ENCODE measurements around the gene ADAMTS16.

Gene ADAMTS16

GRCh38 chr5:5203451-5203850 is 63.3 kb downstream of the ADAMTS16 start:
- H3K9me2 ChIP-seq (replicated peaks; ENCODE audit: insufficient read depth, low read length), result no peaks in the 10 kb centered on the region
- no peak overlapping the region for H3K4me3 ChIP-seq (ENCODE audit: low read length)
- no peaks in the 10 kb centered on the region for H3K36me3 ChIP-seq (replicated peaks; ENCODE audit: insufficient read depth, low read length)
- H3K79me2 ChIP-seq (ENCODE audit: low read length), result no peaks in the 10 kb centered on the region
- no peaks in the 10 kb centered on the region for H3K9me3 ChIP-seq (replicated peaks; ENCODE audit: insufficient read depth, low read length)
- H3K4me2 ChIP-seq (ENCODE audit: low read depth, low read length), result no peak overlapping the region
- no peak overlapping the region for H3K9ac ChIP-seq (ENCODE audit: low read length)
- no peaks in the 10 kb centered on the region for H3F3A ChIP-seq (ENCODE audit: insufficient read depth, low read length)
- H4K20me1 ChIP-seq (ENCODE audit: insufficient read depth, low read length), result no peaks in the 10 kb centered on the region
- H3K27me3 ChIP-seq (replicated peaks; ENCODE audit: insufficient read depth, low read length), result no peaks in the 10 kb centered on the region
- H2AFZ ChIP-seq (ENCODE audit: low read length), result no peak overlapping the region
- TF ChIP-seq EZH2phosphoT487 (IDR thresholded peaks at IDR 0.05; ENCODE audit: low read length) (no peak), CTCF (IDR thresholded peaks at IDR 0.05; ENCODE audit: low read length) (no peak), EZH2 (optimal IDR thresholded peaks at IDR 0.05; ENCODE audit: low read depth, low read length) (no peak)
- H3K4me1 ChIP-seq (ENCODE audit: low read length), result no peaks in the 10 kb centered on the region
- no peak overlapping the region for H3K27ac ChIP-seq (ENCODE audit: low read length)
- no peak for DNase-seq

GRCh38 chr5:5207828-5208227 is 67.7 kb downstream of the ADAMTS16 start:
- H3K4me3 ChIP-seq (ENCODE audit: low read length), result no peak overlapping the region
- H3F3A ChIP-seq (ENCODE audit: insufficient read depth, low read length), result no peaks in the 10 kb centered on the region
- H3K4me2 ChIP-seq (ENCODE audit: low read depth, low read length), result no peak overlapping the region
- DNase-seq, result no peak
- no peak overlapping the region for H3K9ac ChIP-seq (ENCODE audit: low read length)
- H3K79me2 ChIP-seq (ENCODE audit: low read length), result no peaks in the 10 kb centered on the region
- no peaks in the 10 kb centered on the region for H4K20me1 ChIP-seq (ENCODE audit: insufficient read depth, low read length)
- no peaks in the 10 kb centered on the region for H3K27me3 ChIP-seq (replicated peaks; ENCODE audit: insufficient read depth, low read length)
- no peaks in the 10 kb centered on the region for H3K9me3 ChIP-seq (replicated peaks; ENCODE audit: insufficient read depth, low read length)
- H2AFZ ChIP-seq (ENCODE audit: low read length), result no peak overlapping the region
- no peaks in the 10 kb centered on the region for H3K36me3 ChIP-seq (replicated peaks; ENCODE audit: insufficient read depth, low read length)
- H3K27ac ChIP-seq (ENCODE audit: low read length), result no peak overlapping the region
- H3K4me1 ChIP-seq (ENCODE audit: low read length), result no peaks in the 10 kb centered on the region
- no peaks in the 10 kb centered on the region for H3K9me2 ChIP-seq (replicated peaks; ENCODE audit: insufficient read depth, low read length)
- TF ChIP-seq EZH2phosphoT487 (IDR thresholded peaks at IDR 0.05; ENCODE audit: low read length) (no peak), EZH2 (optimal IDR thresholded peaks at IDR 0.05; ENCODE audit: low read depth, low read length) (no peak), CTCF (IDR thresholded peaks at IDR 0.05; ENCODE audit: low read length) (no peak)

- no peak for TF ChIP-seq EZH2 (optimal IDR thresholded peaks at IDR 0.05; ENCODE audit: low read depth, low read length)
- TF ChIP-seq CTCF (IDR thresholded peaks at IDR 0.05; ENCODE audit: low read length), result no peak
- no peak for TF ChIP-seq EZH2phosphoT487 (IDR thresholded peaks at IDR 0.05; ENCODE audit: low read length)
- H3K4me2 ChIP-seq (ENCODE audit: low read depth, low read length), result no peak overlapping the region
- H3K27me3 ChIP-seq (replicated peaks; ENCODE audit: insufficient read depth, low read length), result no peaks in the 10 kb centered on the region
- no peaks in the 10 kb centered on the region for H3K4me1 ChIP-seq (ENCODE audit: low read length)
- no peaks in the 10 kb centered on the region for H3K9me3 ChIP-seq (replicated peaks; ENCODE audit: insufficient read depth, low read length)
- no peaks in the 10 kb centered on the region for H3F3A ChIP-seq (ENCODE audit: insufficient read depth, low read length)
- H3K4me3 ChIP-seq (ENCODE audit: low read length), result no peak overlapping the region
- no peak for DNase-seq
- no peak overlapping the region for H2AFZ ChIP-seq (ENCODE audit: low read length)
- H3K79me2 ChIP-seq (ENCODE audit: low read length), result no peaks in the 10 kb centered on the region
- no peaks in the 10 kb centered on the region for H3K36me3 ChIP-seq (replicated peaks; ENCODE audit: insufficient read depth, low read length)
- H4K20me1 ChIP-seq (ENCODE audit: insufficient read depth, low read length), result no peaks in the 10 kb centered on the region
- no peak overlapping the region for H3K27ac ChIP-seq (ENCODE audit: low read length)
- H3K9ac ChIP-seq (ENCODE audit: low read length), result no peak overlapping the region
- H3K9me2 ChIP-seq (replicated peaks; ENCODE audit: insufficient read depth, low read length), result no peaks in the 10 kb centered on the region
Observed at GRCh38 chr5:5209089-5209488, 69.0 kb downstream of the ADAMTS16 start.

Data from MM.1S (cell line).